Hepatocyte (in vitro differentiated cells): ENCODE data around the gene MAP7. TPM values are rescaled to one million over a fixed set of nuclear protein-coding genes. Genes with fewer than 3 reads are reported as not detected.
"Not testable (repeated sequence)": the region's sequence is repeated elsewhere in the genome, so short reads cannot be mapped to it uniquely, and the experiment has no call there.

Source experiments
- DNase-seq: peaks from one replicate; pipeline ENCODE4 v3.0.0-alpha.2; 2016; ENCODE audit warnings: low spot score
- H2AFZ ChIP-seq: fragments of 200-600 bp; sonication (generic); 2 replicates; pipeline ENCODE4 v1.6.0; 2016; ENCODE audit warnings: antibody characterized with exemption, mild to moderate bottlenecking
- H3K27ac ChIP-seq: fragments of 200-600 bp; sonication (generic); 2 replicates; pipeline ENCODE4 v1.5.1; 2016; ENCODE audit warnings: mild to moderate bottlenecking
- H3K27me3 ChIP-seq: fragments of 200-600 bp; sonication (generic); 2 replicates; pipeline ENCODE4 v1.6.1; 2016
- H3K36me3 ChIP-seq: fragments of 200-600 bp; sonication (generic); replicated peaks from 2 replicates; pipeline ENCODE4 v1.5.1; 2016; ENCODE audit warnings: low read depth; ENCODE audit not compliant: insufficient read depth
- H3K4me1 ChIP-seq: fragments of 200-600 bp; sonication (generic); 2 replicates; pipeline ENCODE4 v1.5.1; 2016; ENCODE audit warnings: mild to moderate bottlenecking, moderate library complexity; ENCODE audit not compliant: insufficient read depth
- H3K4me2 ChIP-seq: fragments of 200-600 bp; sonication (generic); 2 replicates; pipeline ENCODE4 v1.6.0; 2016
- H3K4me3 ChIP-seq: fragments of 200-600 bp; sonication (generic); 2 replicates; pipeline ENCODE4 v1.5.1; 2016; ENCODE audit warnings: mild to moderate bottlenecking
- H3K79me2 ChIP-seq: fragments of 200-600 bp; sonication (generic); 2 replicates; pipeline ENCODE4 v1.6.0; 2017; ENCODE audit warnings: mild to moderate bottlenecking
- H3K9me2 ChIP-seq: fragments of 200-600 bp; sonication (generic); replicated peaks from 2 replicates; pipeline ENCODE4 v1.6.0; 2017; ENCODE audit warnings: mild to moderate bottlenecking; ENCODE audit not compliant: insufficient read depth
- H3K9me3 ChIP-seq: fragments of 200-600 bp; sonication (generic); 2 replicates; pipeline ENCODE4 v1.5.1; 2016; ENCODE audit warnings: low read depth, mild to moderate bottlenecking
- H4K20me1 ChIP-seq: fragments of 200-600 bp; sonication (generic); 2 replicates; pipeline ENCODE4 v1.6.0; 2016; ENCODE audit warnings: mild to moderate bottlenecking; ENCODE audit not compliant: insufficient read depth, poor library complexity, severe bottlenecking
- EZH2 ChIP-seq: fragments of 200-600 bp; sonication (generic); IDR thresholded peaks from 2 replicates; pipeline ENCODE4 v1.6.1; 2016; ENCODE audit warnings: antibody characterized with exemption, mild to moderate bottlenecking, borderline replicate concordance
- EZH2phosphoT487 ChIP-seq: fragments of 200-600 bp; sonication (generic); IDR thresholded peaks from one replicate; pipeline ENCODE4 v1.6.1; 2018; ENCODE audit warnings: antibody characterized with exemption, mild to moderate bottlenecking, low read depth, moderate library complexity; ENCODE audit not compliant: unreplicated experiment, severe bottlenecking
- WGBS: methylation state at CpG from one replicate; pipeline ENCODE4 v1.1.6; 2016; ENCODE audit warnings: low lambda C conversion rate; ENCODE audit errors: missing lambda C conversion rate; 5-methylcytosine and 5-hydroxymethylcytosine counted together
- polyA plus RNA-seq: library from polyadenylated mRNA; unstranded; fragments of >200 nt; fragmentation: Nextera tagmentation; extraction: Ambion mirVana; gene quantifications from 2 replicates; pipeline ENCODE4 v1.2.1, GENCODE V29; 2016
- total RNA-seq: library from RNA; depleted of rRNA; stranded (reverse); fragments of >200 nt; gene quantifications from 2 replicates; pipeline ENCODE4 v1.2.3, GENCODE V29; 2014
- TF ChIP-seq, protein P1 (sequence below): fragments of 200-600 bp; sonication (generic); IDR thresholded peaks from 2 replicates; pipeline ENCODE4 v1.5.1; 2016; ENCODE audit warnings: antibody characterized with exemption, mild to moderate bottlenecking; ENCODE audit not compliant: poor library complexity

MAP7 gene
- total and polyA plus RNA-seq, 2 experiments from 2014 or later: 13.4 to 22.9 TPM

GRCh38 chr6:136312975-136313374 is 237.2 kb downstream of the MAP7 start:
- H3K27ac ChIP-seq: no peak overlapping the region
- DNase-seq: no peak
- WGBS: 88% methylated on average over 3 of the region's 3 CpGs
- no peaks in the 10 kb centered on the region for H3K27me3 ChIP-seq
- H4K20me1 ChIP-seq: no peaks in the 10 kb centered on the region
- H3K9me2 ChIP-seq: no peaks in the 10 kb centered on the region
- no peak for TF ChIP-seq EZH2phosphoT487
- TF ChIP-seq EZH2: no peak
- TF ChIP-seq, protein P1, sequence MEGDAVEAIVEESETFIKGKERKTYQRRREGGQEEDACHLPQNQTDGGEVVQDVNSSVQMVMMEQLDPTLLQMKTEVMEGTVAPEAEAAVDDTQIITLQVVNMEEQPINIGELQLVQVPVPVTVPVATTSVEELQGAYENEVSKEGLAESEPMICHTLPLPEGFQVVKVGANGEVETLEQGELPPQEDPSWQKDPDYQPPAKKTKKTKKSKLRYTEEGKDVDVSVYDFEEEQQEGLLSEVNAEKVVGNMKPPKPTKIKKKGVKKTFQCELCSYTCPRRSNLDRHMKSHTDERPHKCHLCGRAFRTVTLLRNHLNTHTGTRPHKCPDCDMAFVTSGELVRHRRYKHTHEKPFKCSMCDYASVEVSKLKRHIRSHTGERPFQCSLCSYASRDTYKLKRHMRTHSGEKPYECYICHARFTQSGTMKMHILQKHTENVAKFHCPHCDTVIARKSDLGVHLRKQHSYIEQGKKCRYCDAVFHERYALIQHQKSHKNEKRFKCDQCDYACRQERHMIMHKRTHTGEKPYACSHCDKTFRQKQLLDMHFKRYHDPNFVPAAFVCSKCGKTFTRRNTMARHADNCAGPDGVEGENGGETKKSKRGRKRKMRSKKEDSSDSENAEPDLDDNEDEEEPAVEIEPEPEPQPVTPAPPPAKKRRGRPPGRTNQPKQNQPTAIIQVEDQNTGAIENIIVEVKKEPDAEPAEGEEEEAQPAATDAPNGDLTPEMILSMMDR: no peak
- no peaks in the 10 kb centered on the region for H3K4me1 ChIP-seq
- H2AFZ ChIP-seq: no peak overlapping the region
- no peaks in the 10 kb centered on the region for H3K9me3 ChIP-seq
- no peaks in the 10 kb centered on the region for H3K79me2 ChIP-seq
- no peak overlapping the region for H3K4me2 ChIP-seq
- H3K4me3 ChIP-seq: no peak overlapping the region
- no peaks in the 10 kb centered on the region for H3K36me3 ChIP-seq

GRCh38 chr6:136309729-136310311 is 240.4 kb downstream of the MAP7 start:
- WGBS: 100% methylated on average over 1 of the region's 1 CpG
- Histone ChIP-seq H3K4me2 (no peak overlapping the region), H3K9me2 (no peaks in the 10 kb centered on the region), H3K4me1 (no peaks in the 10 kb centered on the region), H3K27me3 (no peaks in the 10 kb centered on the region), H4K20me1 (no peaks in the 10 kb centered on the region), H2AFZ (no peak overlapping the region), H3K9me3 (no peaks in the 10 kb centered on the region), H3K4me3 (no peak overlapping the region), H3K79me2 (no peaks in the 10 kb centered on the region), H3K27ac (no peak overlapping the region), H3K36me3 (no peaks in the 10 kb centered on the region)
- no peak for DNase-seq
- TF ChIP-seq EZH2 (no peak), EZH2phosphoT487 (no peak)

DNA sequence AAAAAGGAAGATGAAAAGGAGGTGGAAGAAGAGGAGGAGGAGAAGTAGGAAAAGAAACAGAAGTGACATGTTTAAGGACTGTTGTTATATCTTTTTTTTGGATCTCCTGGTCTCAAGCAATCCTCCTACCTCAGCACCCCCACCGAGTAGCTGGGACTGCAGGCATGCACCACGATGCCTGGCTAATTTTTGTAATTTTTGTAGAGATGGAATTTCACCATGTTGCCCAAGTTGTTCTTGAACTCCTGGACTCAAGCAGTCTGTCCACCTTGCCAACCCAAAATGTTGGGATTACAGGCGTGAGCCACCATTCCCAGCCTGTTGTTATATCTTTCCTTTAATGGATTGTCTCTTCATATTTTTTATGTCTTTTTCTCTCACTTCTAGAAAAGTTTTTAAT is 241.1 kb downstream of the MAP7 start:
- Histone ChIP-seq H3K4me1 (no peaks in the 10 kb centered on the region), H2AFZ (no peak overlapping the region), H4K20me1 (no peaks in the 10 kb centered on the region), H3K4me2 (no peak overlapping the region), H3K27ac (no peak overlapping the region), H3K27me3 (no peaks in the 10 kb centered on the region), H3K9me2 (no peaks in the 10 kb centered on the region), H3K79me2 (no peaks in the 10 kb centered on the region), H3K36me3 (no peaks in the 10 kb centered on the region), H3K4me3 (no peak overlapping the region), H3K9me3 (no peaks in the 10 kb centered on the region)
- WGBS: 89% methylated on average over 3 of the region's 3 CpGs
- TF ChIP-seq EZH2: no peak
- TF ChIP-seq, protein P1: no peak
- TF ChIP-seq EZH2phosphoT487: no peak
- DNase-seq: no peak

GRCh38 chr6:136308469-136308868 is 241.8 kb downstream of the MAP7 start:
- not testable (repeated sequence) for H3K9me3 ChIP-seq, H3K36me3 ChIP-seq, H3K27me3 ChIP-seq, H3K4me2 ChIP-seq, H3K4me3 ChIP-seq, H2AFZ ChIP-seq, H4K20me1 ChIP-seq, H3K9me2 ChIP-seq, H3K79me2 ChIP-seq, DNase-seq, H3K4me1 ChIP-seq, H3K27ac ChIP-seq
- 95% methylated on average over 1 of the region's 1 CpG for WGBS
